CD4-positive, CD25-positive, alpha-beta regulatory T cell (primary cell): Measurements from ENCODE around the gene SDK1. TPM values are rescaled to one million over a fixed set of nuclear protein-coding genes. Genes with fewer than 3 reads are reported as not detected.

ENCODE experiments used
- ATAC-seq, 2 donors: fragments of 150-1000 bp; cut with Tn5 transposase; one replicate each; pipeline ENCODE4 v1.10.0; 2021; ENCODE audit warnings: low read depth in 2 of 2, moderate number of reproducible peaks in 2 of 2, moderate library complexity in 1 of 2
- DNase-seq, 3 donors: peaks; one replicate each; pipeline versions ENCODE4 v3.0.0 to v3.0.0-alpha.2; 2012 to 2022; ENCODE audit warnings: mixed read lengths in 1 of 3
- H3K27ac ChIP-seq: one replicate; pipeline ENCODE4 v1.7.0; 2013; ENCODE audit warnings: mild to moderate bottlenecking, low read length; ENCODE audit not compliant: insufficient read depth, poor library complexity, severe bottlenecking
- H3K27me3 ChIP-seq: one replicate; pipeline ENCODE4 v1.7.0; 2013; ENCODE audit warnings: low read length; ENCODE audit not compliant: control insufficient read depth, insufficient read depth
- H3K36me3 ChIP-seq: one replicate; pipeline ENCODE4 v1.7.0; 2013; ENCODE audit warnings: mild to moderate bottlenecking, low read length, moderate library complexity; ENCODE audit not compliant: control insufficient read depth, insufficient read depth
- H3K4me1 ChIP-seq: 2 replicates; pipeline ENCODE4 v1.7.0; 2013; ENCODE audit warnings: mild to moderate bottlenecking, low read length; ENCODE audit not compliant: insufficient read depth, control insufficient read depth, poor library complexity, severe bottlenecking
- H3K4me3 ChIP-seq: one replicate; pipeline ENCODE4 v1.7.0; 2013; ENCODE audit warnings: low read depth, mild to moderate bottlenecking, low read length, moderate library complexity
- H3K9me3 ChIP-seq, 2 experiments: 1 replicate in 1 of 2; 2 replicates in 1 of 2; pipeline ENCODE4 v1.7.0; 2013; ENCODE audit warnings: low read length in 2 of 2, mild to moderate bottlenecking in 1 of 2, moderate library complexity in 1 of 2; ENCODE audit not compliant: control insufficient read depth in 2 of 2
- H3K27ac Mint-ChIP-seq, 3 donors: one replicate each; pipeline ENCODE4 v1.8.0; 2020 to 2022; ENCODE audit warnings: mild to moderate bottlenecking in 3 of 3, mixed read lengths in 3 of 3, moderate library complexity in 2 of 3
- H3K27me3 Mint-ChIP-seq: one replicate; pipeline ENCODE4 v1.8.0; 2022; ENCODE audit warnings: mild to moderate bottlenecking, mixed read lengths
- H3K36me3 Mint-ChIP-seq: one replicate; pipeline ENCODE4 v1.8.0; 2020; ENCODE audit warnings: mixed read lengths
- H3K4me1 Mint-ChIP-seq, 4 donors: one replicate each; pipeline ENCODE4 v1.8.0; 2020 to 2022; ENCODE audit warnings: mixed read lengths in 4 of 4, mild to moderate bottlenecking in 1 of 4
- H3K4me3 Mint-ChIP-seq, 4 donors: one replicate each; pipeline ENCODE4 v1.8.0; 2020 to 2022; ENCODE audit warnings: mild to moderate bottlenecking in 4 of 4, mixed read lengths in 4 of 4, moderate library complexity in 3 of 4
- H3K9me3 Mint-ChIP-seq, 7 donors: one replicate each; pipeline ENCODE4 v1.8.0; 2020 to 2022; ENCODE audit warnings: mixed read lengths in 7 of 7, mild to moderate bottlenecking in 3 of 7, moderate library complexity in 2 of 7
- polyA plus RNA-seq, 4 donors: library from polyadenylated mRNA; unstranded; fragments of 300-500 nt; fragmentation: Illumina TruSeq; gene quantifications; one replicate each; pipeline ENCODE4 v1.2.3, GENCODE V29; 2021
- total RNA-seq: library from RNA; stranded (reverse); gene quantifications from one replicate; pipeline ENCODE4 v1.2.3, GENCODE V29; 2022

The SDK1 gene
- total and polyA plus RNA-seq, 5 donors from 2014 or later, result 0.47 TPM; not detected in 4

DNA sequence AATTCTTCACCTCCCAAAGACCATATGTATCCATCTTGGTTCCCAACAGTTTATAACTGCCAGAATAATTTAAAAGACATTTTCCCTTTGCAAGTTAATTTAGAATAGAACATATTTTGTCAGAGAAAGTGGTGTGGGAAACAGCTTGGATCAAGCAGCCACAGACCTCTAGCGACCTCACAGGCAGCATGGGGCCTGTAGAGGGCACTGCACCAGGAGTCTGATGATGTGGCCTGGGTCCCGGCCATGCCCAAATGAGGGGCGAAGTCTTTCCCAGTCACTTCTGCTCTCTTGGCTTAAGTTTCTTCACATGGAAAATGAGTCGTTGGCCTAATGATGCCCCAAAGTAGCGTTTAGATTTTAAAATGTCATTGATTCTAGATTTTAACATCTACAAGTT lies 243.2 kb downstream of the SDK1 start:
- peaks cover 15% of the 10 kb centered on the region for H3K27me3 Mint-ChIP-seq
- no peaks in the 10 kb centered on the region for H3K4me1 Mint-ChIP-seq
- Histone ChIP-seq H3K27me3 (no peaks in the 10 kb centered on the region), H3K4me1 (no peaks in the 10 kb centered on the region), H3K4me3 (no peak overlapping the region), H3K27ac (no peak overlapping the region), H3K36me3 (no peaks in the 10 kb centered on the region), H3K9me3 (no peaks in the 10 kb centered on the region)
- no peak for ATAC-seq
- no peaks in the 10 kb centered on the region for H3K36me3 Mint-ChIP-seq
- no peak overlapping the region for H3K27ac Mint-ChIP-seq
- H3K4me3 Mint-ChIP-seq, result no peak overlapping the region
- no peak for DNase-seq
- H3K9me3 Mint-ChIP-seq, result no peaks in the 10 kb centered on the region

DNA sequence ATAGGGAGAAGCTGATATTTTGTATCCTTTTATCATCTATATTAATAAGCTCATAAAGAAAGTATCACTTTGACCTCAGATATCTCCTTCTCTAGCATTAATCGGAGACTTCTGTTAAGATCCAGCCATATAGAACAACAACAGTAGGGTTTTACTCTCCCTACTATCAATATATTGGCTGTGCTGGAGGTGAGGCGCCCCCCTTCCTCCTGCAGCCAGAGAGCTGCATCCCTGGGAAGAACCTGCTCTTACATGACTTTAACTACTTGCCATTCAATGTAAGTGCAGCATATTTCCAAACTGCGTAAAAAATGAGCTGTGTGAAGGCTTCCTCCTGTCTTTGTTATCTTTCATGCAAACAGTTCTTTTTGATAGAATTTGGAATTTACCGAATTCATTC lies 247.8 kb downstream of the SDK1 start:
- Histone ChIP-seq H3K27ac (no peak overlapping the region), H3K27me3 (peaks cover 4% of the 10 kb centered on the region), H3K4me3 (no peak overlapping the region), H3K9me3 (no peaks in the 10 kb centered on the region), H3K36me3 (no peaks in the 10 kb centered on the region), H3K4me1 (no peaks in the 10 kb centered on the region)
- no peak for DNase-seq
- ATAC-seq, result no peak
- Mint-ChIP-seq H3K9me3 (no peaks in the 10 kb centered on the region), H3K27me3 (peaks cover 32% of the 10 kb centered on the region), H3K4me3 (no peak overlapping the region), H3K4me1 (no peaks in the 10 kb centered on the region), H3K27ac (no peak overlapping the region), H3K36me3 (no peaks in the 10 kb centered on the region)

DNA sequence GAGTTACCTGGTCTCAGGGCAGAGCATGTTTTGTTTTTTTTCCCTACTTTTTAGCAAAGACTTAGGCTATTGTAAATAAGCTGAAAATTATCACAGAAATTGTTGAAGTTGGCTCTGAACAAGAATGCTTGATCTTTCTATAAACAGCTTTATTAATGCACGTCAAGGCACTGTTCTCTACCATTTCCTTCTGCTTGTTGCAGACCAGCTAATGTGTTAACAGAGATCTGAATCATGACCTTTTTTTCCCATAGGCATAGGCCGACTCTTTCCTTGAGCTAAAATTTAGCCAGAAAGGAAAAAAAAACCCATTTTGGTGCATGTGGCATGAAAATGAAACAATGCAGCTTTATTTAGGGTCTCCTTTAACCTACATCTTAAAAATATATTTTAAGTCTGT lies 248.5 kb downstream of the SDK1 start:
- Mint-ChIP-seq H3K27me3 (peaks cover 37% of the 10 kb centered on the region), H3K4me1 (no peaks in the 10 kb centered on the region)
- no peak for DNase-seq

DNA sequence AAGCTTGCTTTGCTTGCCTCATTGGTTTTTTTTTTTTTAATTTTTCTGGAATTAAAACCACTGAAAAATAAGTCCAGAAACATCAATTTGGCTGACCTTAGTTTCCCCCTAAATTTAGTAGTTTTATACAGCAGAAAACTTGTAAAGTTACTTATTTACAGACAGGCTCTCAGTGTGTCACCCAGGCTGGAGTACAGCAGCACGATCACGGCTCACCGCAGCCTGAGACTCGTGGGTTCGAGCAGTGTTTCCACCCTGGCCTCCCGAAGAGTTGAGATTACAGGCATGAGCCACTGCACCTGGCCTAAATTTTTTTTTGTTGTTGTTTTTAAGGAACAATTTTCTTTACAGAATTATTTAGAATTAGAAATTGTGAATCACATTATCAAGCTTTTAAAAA lies 250.5 kb downstream of the SDK1 start:
- Mint-ChIP-seq H3K27me3 (peaks cover 47% of the 10 kb centered on the region), H3K4me1 (no peaks in the 10 kb centered on the region), H3K36me3 (no peaks in the 10 kb centered on the region), H3K4me3 (no peak overlapping the region), H3K27ac (no peak overlapping the region), H3K9me3 (peaks cover 0 to 2% (median 0%) of the 10 kb centered on the region in 7 donors)
- Histone ChIP-seq H3K4me1 (no peaks in the 10 kb centered on the region), H3K9me3 (no peaks in the 10 kb centered on the region), H3K36me3 (no peaks in the 10 kb centered on the region), H3K4me3 (no peak overlapping the region), H3K27ac (no peak overlapping the region), H3K27me3 (peaks cover 6% of the 10 kb centered on the region)
- ATAC-seq (no peak), DNase-seq (no peak)

More for the DNA sequence above, 248.5 kb downstream of the SDK1 start:
- Histone ChIP-seq H3K36me3 (no peaks in the 10 kb centered on the region), H3K4me1 (no peaks in the 10 kb centered on the region), H3K27ac (no peak overlapping the region), H3K27me3 (peaks cover 4% of the 10 kb centered on the region), H3K9me3 (no peaks in the 10 kb centered on the region), H3K4me3 (no peak overlapping the region)
- Mint-ChIP-seq H3K9me3 (no peaks in the 10 kb centered on the region), H3K36me3 (no peaks in the 10 kb centered on the region), H3K4me3 (no peak overlapping the region), H3K27ac (no peak overlapping the region)
- no peak for ATAC-seq

DNA sequence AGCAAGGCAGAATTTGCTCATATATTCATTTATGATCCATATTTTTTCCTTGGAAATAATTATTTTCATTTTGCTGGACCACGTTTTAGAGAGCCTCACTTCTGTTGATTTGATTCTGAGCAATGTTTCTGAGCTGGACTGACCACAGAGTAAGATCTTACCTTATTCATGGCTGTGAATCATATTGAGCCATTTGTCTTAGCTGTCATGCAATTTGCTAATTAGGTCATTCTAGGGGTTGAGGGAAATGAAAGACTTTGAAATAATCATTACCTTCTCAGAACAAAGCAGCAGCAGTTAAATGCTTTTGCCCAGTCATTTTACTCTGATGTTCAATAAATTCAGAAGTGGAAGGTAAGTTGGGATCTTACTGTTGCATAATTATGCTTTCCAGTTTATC lies 251.4 kb downstream of the SDK1 start:
- Histone ChIP-seq H3K27ac (no peak overlapping the region), H3K9me3 (no peaks in the 10 kb centered on the region), H3K4me1 (no peaks in the 10 kb centered on the region), H3K36me3 (no peaks in the 10 kb centered on the region), H3K27me3 (peaks cover 6% of the 10 kb centered on the region), H3K4me3 (no peak overlapping the region)
- H3K27ac Mint-ChIP-seq, result no peak overlapping the region
- DNase-seq (no peak), ATAC-seq (no peak)
- H3K4me3 Mint-ChIP-seq, result no peak overlapping the region
- peaks cover 47% of the 10 kb centered on the region for H3K27me3 Mint-ChIP-seq
- no peaks in the 10 kb centered on the region for H3K4me1 Mint-ChIP-seq
- H3K36me3 Mint-ChIP-seq, result no peaks in the 10 kb centered on the region
- peaks cover 0 to 4% (median 0%) of the 10 kb centered on the region in 7 donors for H3K9me3 Mint-ChIP-seq

DNA sequence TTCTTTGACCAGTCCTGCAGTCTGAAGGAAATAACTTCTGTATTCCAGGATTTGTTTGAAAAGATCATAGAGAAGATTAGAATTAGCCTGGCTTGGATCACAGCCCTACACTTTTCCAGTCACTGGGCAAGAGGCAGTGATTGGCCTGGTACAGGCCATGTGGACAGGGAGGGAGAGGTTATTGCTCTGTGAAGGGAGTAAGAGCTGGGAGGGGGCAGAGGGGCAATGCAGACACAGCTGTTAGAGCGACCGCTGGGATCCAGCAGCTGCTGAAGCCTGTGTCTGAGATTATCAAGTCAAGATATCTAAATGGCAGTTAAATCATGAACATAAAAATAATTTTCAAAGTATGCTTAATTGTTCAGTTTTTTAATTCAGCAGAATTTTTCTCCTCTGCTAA lies 257.3 kb downstream of the SDK1 start:
- Histone ChIP-seq H3K4me3 (no peak overlapping the region), H3K36me3 (no peaks in the 10 kb centered on the region), H3K9me3 (no peaks in the 10 kb centered on the region), H3K27me3 (peaks cover 8% of the 10 kb centered on the region), H3K4me1 (no peaks in the 10 kb centered on the region), H3K27ac (no peak overlapping the region)
- ATAC-seq (no peak), DNase-seq (no peak)
- Mint-ChIP-seq H3K27me3 (peaks cover 32% of the 10 kb centered on the region), H3K9me3 (peaks cover 0 to 4% (median 0%) of the 10 kb centered on the region in 7 donors), H3K4me1 (peaks cover 0 to 6% (median 0%) of the 10 kb centered on the region in 4 donors), H3K27ac (no peak overlapping the region), H3K36me3 (no peaks in the 10 kb centered on the region), H3K4me3 (no peak overlapping the region)

DNA sequence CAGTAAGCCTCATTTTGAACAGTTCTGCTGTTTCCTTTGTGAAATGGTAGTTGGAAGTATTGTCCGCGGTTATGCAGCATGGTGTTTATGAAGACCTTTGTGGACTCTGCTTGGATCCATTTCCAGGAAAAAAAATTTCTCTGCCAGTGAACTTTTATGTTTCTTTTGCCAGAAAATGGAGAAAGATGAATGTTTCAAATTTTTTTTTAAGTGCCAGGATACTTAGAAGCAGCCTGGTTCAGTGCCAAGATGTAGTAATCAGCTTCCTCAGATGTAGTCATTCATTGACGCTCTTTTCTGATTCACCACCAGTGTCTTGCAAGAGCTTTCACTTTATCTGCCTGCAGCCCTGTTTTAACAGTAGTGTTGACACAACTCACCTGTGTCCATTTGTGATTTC lies 258.2 kb downstream of the SDK1 start:
- H3K4me3 Mint-ChIP-seq, result no peak overlapping the region
- no peak overlapping the region for H3K27ac ChIP-seq
- no peak overlapping the region for H3K27ac Mint-ChIP-seq
- H3K9me3 Mint-ChIP-seq, result peaks cover 0 to 4% (median 0%) of the 10 kb centered on the region in 7 donors
- H3K36me3 Mint-ChIP-seq, result no peaks in the 10 kb centered on the region
- no peak overlapping the region for H3K4me3 ChIP-seq
- no peaks in the 10 kb centered on the region for H3K4me1 ChIP-seq
- H3K27me3 ChIP-seq, result peaks cover 6% of the 10 kb centered on the region
- H3K36me3 ChIP-seq, result no peaks in the 10 kb centered on the region
- no peaks in the 10 kb centered on the region for H3K9me3 ChIP-seq
- peaks cover 26% of the 10 kb centered on the region for H3K27me3 Mint-ChIP-seq
- ATAC-seq (no peak), DNase-seq (no peak)
- H3K4me1 Mint-ChIP-seq, result peaks cover 0 to 6% (median 1%) of the 10 kb centered on the region in 4 donors

DNA sequence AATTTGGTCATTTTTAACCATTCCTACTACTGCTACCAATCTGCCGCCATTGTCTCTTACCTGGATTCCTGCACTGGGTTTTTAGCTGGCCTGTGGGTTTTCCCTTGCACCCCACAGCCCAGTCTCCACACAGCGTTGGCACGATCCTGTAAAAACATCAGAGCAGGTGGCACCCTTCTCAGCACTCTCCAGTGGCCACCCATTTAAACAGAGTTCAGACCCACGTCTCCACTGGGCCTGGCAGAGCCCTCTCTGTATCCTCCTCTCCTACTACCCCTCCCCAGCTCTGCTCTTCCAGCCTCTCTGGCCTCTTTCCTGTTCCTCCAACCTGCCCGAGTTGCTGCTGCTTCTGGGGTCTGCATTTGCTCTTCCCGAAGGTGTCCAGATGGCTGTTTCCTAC lies 259.4 kb downstream of the SDK1 start:
- Histone ChIP-seq H3K36me3 (no peaks in the 10 kb centered on the region), H3K27ac (no peak overlapping the region), H3K4me1 (no peaks in the 10 kb centered on the region), H3K4me3 (no peak overlapping the region), H3K27me3 (peaks cover 5% of the 10 kb centered on the region), H3K9me3 (no peaks in the 10 kb centered on the region)
- Mint-ChIP-seq H3K9me3 (peaks cover 0 to 2% (median 0%) of the 10 kb centered on the region in 7 donors), H3K4me3 (no peak overlapping the region), H3K36me3 (no peaks in the 10 kb centered on the region), H3K4me1 (peaks cover 0 to 11% (median 3%) of the 10 kb centered on the region in 4 donors), H3K27me3 (peaks cover 15% of the 10 kb centered on the region), H3K27ac (no peak overlapping the region)
- DNase-seq, result no peak
- no peak for ATAC-seq
